Stimulated activated CD4-positive, alpha-beta T cell treated with anti-CD3 and anti-CD28 coated beads, TNF-alpha, amount 100 ng/mL, for 1 hour (primary cell): ENCODE data around the gene FANCL.
"Not testable (repeated sequence)": the region's sequence is repeated elsewhere in the genome, so short reads cannot be mapped to it uniquely, and the experiment has no call there.

Source experiments
- DNase-seq, 3 donors: peaks; one replicate each; pipeline ENCODE4 v3.0.0-alpha.2; 2020; ENCODE audit warnings: low read depth in 3 of 3, low spot score in 1 of 3

The FANCL gene

DNA sequence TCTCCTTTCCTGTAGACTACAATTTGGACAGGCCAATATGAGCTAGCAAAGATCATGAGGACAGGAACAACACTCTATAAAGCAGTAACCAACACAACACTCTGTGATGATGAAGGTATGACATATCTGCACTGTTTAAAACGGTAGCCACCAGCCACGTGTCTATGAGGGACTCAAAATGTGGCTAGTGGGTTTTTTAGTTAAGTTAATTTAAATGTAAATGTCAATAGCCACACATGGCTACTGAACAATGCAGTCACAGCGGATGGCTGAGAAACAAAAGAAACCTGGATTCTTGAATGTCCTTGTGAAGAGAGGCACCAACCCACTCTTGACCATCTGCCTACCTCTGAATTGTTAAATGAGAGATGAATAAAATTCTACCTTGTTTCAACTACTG, 33.9 kb downstream of the FANCL start:
- DNase-seq: no peak

DNA sequence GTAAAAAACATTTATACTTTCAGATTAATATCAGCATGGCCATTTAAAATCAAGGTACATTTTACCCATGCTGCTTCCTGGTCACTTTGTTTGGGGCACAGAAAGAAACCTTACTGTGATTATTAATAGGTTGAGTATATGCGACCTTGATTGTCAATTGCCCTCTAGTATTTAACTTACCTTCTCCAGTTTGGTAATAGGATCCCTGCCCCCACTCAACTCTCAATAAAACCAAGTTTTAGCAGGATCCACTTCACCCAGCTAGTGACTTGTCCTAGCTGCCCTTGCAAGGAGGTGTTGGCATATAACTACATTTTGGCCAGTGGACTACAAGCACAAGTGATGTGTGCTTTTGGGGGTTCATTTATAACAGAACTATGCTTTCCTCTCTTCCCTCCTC, 34.3 kb downstream of the FANCL start:
- no peak for DNase-seq

DNA sequence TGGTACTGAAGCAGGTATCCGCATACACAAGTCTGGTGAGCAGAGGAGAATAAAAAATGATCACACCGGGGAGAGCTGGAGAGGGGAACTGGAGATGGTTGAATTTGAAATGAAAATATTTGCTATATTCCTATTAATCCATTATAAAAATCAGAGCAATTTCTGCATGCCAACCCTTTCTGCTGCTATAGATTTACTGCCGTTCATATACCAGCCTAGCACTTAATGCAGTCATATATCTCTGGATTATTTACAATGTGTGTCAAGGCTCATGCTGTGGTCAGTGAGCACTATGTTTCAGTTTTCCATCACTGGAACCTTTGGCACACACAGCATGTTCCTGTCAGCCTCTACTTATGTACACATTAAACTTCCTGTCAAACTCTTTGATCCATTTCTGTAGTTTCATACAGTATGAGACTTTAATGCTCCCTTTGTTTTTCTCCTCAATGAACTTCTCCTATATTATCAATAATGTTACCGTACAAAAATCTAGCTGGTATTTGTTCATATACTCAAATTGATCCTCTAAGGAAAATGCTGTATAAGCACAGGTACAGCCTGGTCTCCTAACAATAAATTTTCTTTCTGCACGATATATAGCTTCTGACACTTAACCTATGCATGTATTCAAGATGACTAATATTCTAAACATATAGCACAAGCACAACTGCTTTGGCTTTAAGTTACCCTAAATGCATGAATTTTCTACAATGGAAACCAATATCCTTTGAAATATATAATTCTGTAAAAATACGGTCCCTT, 36.7 kb downstream of the FANCL start:
- DNase-seq: no peak

DNA sequence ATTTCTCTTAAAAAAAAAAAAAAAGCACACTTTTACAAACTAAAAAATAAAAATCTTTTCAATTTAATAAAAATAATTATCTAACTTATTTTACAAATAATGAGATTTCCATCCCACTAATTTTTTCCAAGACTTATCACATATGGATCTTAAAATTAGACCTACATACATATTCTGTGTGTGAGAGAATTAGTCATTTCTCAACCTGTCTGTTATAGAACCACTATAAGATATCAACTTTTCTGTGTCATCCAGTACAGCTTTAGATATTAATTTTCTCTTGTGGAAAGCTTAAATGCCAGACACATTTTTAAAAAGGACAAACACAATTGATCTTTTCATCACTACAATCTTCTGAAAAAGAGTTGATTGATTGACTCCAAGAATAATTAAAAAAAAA, 38.1 kb downstream of the FANCL start:
- no peak for DNase-seq

DNA sequence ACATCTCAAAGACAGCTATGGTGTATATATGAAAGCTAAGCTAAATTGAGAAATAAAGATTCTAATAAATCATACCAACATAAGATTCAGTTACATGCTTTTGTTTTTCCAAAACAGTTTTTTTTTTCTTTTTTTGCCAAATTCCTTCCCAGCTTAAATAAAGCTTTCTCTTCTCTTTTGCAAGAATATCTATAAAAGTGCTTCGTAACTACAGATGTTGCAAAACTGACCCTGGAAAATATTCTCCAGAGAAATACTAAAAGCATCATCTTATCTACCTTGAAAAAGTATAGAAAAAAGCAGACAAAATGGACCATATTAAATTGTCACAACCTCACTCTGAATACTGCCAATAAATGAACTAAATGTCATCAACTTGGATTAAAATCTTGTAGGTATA, 38.7 kb downstream of the FANCL start:
- DNase-seq: no peak

DNA sequence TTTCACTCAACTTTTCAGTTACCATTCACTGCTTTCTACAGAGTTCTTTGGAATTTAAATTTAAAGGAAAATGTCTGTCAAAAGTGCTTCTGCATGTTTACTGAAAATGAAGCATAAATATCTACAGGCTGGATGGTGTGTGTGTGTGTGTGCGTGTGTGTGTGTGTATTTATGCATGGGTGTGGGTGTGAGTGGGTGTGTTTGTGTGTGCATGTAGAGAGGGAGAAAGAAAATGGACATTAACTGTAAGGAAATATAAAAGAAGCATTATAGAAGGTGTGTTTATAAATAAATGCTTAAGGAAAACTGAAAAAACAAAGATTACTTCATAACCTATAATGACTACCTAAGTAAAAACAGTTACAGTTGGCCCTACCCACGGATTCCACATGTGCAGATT, 43.2 kb downstream of the FANCL start:
- no peak for DNase-seq

DNA sequence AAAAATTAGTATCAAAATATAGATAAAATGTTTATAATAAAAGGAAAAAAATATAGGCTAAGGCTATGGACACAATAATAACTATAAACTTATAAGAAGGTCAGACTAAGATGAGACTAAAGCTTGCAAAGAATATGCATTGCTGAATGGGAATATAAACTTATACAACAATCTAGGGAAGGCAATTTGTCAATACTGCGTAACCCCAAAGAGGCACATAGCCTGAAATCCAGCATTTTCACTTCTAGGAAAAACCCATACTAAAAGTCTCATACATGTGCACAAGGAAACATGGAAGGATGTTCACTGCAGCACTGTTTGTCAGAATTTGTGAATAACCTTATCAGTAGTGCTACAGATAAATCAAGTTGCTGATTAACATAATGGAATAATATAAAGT, 45.5 kb downstream of the FANCL start:
- no peak for DNase-seq

DNA sequence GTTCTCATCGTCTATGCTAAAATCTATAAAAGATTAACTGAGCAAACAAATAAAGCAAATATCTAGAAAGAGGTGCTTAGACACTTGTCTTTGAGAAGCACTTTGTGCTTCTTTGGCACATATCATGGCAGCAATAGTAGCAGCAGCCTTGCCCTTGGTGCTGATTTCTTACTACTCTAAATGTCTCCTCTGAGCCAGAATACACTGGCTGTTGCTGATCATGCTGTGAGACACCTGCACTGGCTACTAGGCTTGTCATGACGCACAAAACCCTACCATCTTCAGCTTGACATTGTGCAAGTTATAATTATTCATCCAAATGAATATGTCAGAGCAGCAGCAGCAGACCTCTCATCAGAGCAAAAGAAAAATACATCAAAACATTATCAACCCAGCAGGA, 46.7 kb downstream of the FANCL start:
- DNase-seq: no peak

DNA sequence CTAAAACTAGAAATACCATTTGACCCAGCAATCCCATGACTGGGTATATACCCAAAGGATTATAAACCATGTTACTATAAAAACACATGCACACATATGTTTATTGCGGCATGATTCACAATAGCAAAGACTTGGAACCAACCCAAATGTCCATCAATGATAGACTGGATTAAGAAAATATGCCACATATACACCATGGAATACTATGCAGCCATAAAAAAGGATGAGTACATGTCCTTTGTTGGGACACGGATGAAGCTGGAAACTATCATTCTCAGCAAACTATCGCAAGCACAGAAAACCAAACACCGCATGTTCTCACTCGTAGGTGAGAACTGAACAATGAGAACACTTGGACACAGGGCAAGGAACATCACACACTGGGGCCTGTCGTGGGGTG, 54.1 kb downstream of the FANCL start:
- DNase-seq: not testable (repeated sequence)

DNA sequence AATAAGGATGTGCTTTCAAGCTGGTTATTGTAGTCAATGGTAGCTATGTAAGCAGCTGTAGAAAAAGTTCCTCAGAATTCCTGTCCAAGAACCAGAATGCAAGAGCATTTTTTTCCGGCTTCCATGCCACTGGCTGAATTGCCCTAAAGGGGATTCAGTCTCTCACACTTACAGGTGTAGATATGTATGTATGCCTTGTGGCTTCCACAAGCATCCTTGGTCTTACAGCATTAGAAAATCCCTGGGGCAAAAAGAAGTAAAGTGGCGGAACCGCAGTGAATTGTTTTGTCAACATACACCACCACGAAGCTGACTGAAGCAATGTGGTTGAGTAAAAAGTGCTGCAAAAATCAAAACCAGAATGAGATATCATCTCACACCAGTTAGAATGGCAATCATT, 54.6 kb downstream of the FANCL start:
- no peak for DNase-seq

DNA sequence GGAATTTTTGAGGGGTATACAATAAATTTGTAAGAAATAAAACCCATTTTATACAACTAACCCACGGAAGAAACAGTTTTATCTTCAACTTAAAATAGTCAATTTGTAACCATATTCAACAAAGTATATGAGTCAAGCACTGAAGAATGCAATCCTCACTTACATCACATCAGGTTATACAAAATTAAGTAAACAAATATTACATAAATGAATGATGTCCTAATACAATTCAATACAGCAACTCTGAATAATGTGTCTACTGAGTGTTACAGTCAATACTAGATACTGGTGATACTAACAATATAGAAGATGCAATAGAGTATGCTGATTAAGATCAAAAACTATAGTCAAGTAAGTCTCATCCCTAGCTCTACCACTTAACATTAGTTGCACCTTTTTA, 58.6 kb downstream of the FANCL start:
- no peak for DNase-seq

DNA sequence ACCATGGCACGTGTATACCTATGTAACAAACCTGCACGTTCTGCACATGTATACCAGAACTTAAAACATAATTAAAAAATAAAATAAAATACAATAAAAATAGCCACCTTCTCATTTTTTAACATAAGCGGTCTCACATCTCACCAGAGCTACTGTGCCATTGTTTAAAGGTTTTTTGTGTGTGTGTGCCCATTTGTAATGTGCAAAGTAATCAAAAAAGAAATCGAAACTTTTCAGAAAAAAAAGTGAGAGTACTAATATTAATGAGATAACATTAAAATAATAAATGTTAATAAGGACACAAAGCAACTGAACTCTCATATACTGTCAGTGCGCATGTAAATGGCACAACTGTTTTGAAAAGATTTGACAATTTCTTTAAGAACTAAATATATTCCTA, 60.5 kb downstream of the FANCL start:
- no peak for DNase-seq

DNA sequence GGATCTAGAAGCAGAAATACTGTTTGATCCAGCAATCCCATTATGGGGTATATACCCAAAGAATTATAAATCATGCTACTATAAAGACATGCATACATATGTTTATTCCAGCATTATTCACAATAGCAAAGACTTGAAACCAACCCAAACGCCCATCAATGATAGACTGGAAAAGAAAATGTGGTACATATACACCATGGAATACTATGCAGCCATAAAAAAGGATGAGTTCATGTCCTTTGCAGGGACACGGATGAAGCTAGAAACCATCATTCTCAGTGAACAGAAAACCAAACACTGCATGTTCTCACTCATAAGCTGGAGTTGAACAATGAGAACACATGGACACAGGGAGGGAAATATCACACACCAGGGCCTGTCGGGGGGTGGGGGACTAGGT, 61.0 kb downstream of the FANCL start:
- not testable (repeated sequence) for DNase-seq

DNA sequence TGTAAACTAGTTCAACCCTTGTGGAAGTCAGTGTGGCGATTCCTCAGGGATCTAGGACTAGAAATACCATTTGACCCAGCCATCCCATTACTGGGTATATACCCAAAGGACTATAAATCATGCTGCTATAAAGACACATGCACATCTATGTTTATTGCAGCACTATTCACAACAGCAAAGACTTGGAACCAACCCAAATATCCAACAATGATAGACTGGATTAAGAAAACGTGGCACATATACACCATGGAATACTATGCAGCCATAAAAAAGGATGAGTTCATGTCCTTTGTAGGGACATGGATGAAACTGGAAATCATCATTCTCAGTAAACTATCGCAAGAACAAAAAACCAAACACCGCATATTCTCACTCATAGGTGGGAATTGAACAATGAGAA, 63.9 kb downstream of the FANCL start:
- DNase-seq: not testable (repeated sequence)

DNA sequence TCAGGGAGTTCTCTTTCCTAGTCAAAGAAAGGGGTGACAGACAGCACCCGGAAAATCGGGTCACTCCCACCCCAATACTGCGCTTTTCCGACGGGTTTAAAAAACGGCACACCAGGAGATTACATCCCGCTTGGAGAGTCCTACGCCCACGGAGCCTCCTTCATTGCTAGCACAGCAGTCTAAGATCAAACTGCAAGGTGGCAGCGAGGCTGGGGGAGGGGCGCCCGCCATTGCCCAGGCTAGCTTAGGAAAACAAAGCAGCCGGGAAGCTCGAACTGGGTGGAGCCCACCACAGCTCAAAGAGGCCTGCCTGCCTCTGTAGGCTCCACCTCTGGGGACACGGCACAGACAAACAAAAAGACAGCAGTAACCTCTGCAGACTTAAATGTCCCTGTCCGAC, 69.3 kb downstream of the FANCL start:
- not testable (repeated sequence) for DNase-seq

DNA sequence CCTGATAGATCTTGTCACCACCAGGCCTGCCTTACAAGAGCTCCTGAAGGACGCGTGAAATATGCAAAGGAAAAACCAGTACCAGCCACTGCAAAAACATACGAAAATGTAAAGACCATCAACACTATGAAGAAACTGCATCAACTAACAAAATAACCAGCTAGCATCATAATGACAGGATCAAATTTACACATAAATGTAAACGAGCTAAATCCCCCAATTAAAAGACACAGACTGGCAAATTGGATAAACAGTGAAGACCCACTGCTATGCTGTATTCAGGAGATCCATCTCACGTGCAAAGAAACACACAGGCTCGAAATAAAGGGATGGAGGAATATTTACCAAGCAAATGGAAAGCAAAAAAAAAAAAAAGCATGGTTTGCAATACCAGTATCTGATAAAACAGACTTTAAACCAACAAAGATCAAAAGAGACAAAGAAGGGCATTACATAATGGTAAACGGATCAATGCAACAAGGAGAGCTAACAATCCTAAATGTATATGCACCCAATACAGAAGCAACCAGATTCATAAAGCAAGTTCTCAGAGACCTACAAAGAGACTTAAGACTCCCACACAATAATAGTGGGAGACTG, 70.7 kb downstream of the FANCL start:
- not testable (repeated sequence) for DNase-seq

DNA sequence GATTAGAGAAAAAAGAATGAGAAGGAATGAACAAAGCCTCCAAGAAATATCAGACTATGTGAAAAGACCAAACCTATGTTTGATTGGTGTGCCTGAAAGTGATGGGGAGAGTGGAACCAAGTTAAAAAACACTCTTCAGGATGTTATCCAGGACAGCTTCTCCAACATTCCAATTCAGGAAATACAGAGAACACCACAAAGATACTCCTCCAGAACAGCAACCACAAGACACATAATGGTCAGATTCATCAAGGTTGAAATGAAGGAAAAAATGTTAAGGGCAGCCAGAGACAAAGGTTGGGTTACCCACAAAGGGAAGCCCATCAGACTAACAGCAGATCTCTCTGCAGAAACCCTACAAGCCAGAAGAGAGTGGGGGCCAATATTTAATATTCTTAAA, 71.3 kb downstream of the FANCL start:
- DNase-seq: not testable (repeated sequence)

DNA sequence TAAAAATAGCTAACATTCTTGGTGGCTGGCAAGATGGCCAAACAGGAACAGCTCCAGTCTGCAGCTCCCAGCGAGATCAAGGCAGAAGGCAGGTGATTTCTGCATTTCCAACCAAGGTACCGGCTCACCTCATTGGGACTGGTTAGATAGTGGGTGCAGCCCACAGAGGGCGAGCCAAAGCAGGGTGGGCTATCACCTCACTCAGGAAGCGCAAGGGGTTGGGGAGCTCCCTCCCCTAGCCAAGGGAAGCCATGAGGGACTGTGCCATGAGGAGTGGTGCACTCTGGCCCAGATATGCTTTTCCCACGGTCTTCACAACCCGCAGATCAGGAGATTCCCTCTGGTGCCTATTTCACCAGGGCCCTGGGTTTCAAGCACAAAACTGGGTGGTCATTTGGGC, 73.0 kb downstream of the FANCL start:
- DNase-seq: not testable (repeated sequence)

DNA sequence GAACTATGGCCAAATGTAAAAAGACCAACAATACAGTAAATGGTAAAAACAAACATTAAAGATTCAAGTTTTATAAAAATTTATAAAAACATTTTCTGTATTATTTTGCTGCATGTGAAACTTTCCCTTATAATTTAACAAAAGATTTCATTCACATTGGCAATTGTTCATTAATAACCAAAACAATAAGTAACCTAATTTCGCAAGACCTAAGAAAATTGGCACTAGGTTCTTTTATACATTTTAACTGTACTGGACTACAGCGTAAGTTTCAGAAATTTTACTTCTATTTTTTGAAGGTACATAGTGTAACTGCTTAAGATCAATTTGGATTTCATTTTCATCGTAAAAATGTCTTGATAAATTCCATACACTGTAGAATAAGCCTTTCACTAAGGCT, 77.2 kb downstream of the FANCL start:
- DNase-seq: no peak

DNA sequence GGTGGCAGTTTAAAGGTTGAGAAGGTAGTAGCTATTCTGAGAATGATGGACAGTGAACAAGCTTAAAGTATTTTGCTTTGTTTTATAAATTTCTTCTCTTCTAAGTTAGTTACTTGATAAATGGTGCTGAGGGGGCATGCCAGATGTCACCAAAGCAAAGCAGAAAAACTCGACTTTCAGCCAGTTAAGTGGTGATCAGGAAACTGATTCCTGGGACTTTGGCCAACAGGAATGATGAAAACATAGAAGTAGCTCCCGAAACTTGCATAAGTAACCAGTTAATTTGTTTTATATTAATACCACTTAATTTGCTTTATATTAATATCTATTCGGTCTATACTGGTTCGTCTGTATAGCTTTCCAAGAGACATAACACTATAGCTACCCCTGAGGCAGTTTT, 82.6 kb downstream of the FANCL start:
- no peak for DNase-seq

DNA sequence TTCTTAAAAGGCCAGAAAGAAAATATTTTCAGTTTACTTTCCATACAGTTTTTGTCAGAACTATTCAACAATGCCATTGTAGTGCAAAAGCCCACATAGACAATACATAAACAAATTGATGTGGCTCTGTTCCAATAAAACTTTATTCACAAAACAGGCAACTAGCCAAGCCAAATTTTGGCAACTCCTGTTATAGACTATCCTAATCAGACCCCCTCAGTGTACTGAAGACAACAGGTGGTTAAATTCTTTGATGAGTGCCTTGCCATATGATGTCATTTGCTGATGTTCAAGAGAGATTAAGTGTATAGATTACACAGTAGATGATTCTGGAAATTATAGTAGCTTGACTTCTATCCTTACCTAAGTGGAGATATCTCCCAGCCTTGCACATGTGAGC, 83.4 kb downstream of the FANCL start:
- no peak for DNase-seq

DNA sequence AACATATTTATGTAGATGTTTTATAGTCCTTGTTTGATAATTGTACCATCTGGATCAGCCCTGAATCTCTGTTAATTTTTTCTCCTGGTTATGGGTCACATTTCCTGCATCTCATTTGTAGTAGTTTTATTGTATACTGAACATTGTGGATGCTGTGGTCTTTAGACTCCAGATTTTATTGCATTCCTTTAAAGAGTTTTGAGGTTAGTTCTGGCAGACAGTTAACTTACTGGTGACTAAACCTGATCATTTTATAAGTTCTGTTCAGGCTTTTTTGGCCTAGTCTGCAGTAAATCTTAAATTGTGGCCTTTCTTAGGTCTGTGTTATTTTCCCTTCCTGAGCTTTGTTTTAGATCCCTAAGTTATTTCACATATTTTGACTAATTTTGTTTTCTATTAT, 84.3 kb downstream of the FANCL start:
- no peak for DNase-seq

DNA sequence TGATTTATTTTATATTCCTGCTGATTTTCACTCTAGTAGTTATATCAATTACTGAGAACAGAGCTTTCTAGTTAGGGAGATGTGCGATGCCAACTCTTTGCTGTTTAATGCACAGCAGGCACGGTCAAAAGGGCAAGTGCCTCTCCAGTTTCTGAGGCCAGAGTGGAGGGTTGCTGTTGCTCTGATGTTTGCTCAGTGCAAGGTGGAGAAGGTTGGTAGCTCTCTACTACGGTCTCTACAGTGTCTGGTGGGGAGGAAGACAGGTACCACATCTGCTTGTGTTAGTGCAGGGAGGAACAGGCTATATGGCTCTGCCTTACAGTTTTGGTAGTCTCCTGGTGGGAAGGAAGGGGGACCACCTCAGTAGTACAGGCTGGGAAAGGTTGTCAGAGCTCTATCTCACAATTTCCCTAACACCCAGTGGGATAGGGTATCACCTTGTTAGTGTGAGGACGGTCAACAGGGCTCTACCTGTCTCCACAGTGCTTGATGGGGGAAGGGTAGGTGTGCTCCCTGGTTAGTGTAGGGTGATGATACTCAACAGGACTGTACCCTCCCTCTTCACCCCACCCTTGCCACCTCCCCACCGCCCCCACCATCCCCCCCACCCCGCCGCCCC, 85.9 kb downstream of the FANCL start:
- no peak for DNase-seq
